ENCODE measurements around the gene KRTAP23-1.

Gene KRTAP23-1, protein sequence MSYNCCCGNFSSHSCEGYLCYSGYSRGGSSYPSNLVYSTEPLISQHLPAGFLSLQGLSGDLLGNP

DNA sequence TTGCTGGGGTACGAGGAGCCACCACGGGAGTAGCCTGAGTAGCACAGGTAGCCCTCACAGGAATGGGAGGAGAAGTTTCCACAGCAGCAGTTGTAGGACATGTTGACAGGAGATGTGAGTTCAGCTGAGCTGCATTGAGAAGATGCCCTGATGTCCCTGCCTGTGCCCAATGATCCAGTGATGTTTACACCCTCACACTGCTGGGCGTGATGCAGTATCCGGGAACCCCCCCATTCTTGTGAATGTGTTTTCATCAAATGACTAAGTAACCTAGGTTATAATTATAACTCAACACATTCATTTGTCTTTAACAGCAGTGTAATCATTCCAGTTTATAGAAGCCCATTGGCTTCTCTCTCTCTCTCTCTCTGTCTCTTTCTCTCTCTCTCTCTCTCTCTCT lies at the start of gene KRTAP23-1:
KRTAP23-1 (minus strand) TSS at position 101 of the 400 bp plus-strand sequence; CDS start at position 101, 0 bp downstream.
- DNase-seq (ENCODE audit: low read depth in 1 of 2, low spot score in 1 of 2): no peak

DNA sequence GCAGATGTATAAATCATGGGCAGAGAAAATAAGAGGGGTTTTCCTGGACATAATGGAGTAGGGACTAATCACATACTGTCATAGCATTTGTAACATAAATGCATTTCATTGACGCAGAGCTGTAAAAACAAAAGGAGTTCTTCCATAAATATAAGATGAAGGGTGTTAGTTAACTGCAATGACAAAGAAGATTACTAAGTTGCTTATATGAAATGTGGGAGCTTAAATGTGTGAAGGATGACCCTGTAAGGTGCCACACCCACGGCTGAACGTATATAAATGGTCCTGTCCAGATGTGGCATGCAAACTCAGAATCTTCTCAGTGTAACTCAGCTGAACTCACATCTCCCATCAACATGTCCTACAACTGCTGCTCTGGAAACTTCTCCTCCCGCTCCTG lies 47.3 kb upstream of the KRTAP23-1 start, which contains the start of gene KRTAP13-1:
KRTAP13-1 (plus strand) TSS at position 301 of the 400 bp plus-strand sequence; CDS start at position 357, 56 bp downstream.
- DNase-seq (ENCODE audit: low read depth in 1 of 2, low spot score in 1 of 2): no peak

DNA sequence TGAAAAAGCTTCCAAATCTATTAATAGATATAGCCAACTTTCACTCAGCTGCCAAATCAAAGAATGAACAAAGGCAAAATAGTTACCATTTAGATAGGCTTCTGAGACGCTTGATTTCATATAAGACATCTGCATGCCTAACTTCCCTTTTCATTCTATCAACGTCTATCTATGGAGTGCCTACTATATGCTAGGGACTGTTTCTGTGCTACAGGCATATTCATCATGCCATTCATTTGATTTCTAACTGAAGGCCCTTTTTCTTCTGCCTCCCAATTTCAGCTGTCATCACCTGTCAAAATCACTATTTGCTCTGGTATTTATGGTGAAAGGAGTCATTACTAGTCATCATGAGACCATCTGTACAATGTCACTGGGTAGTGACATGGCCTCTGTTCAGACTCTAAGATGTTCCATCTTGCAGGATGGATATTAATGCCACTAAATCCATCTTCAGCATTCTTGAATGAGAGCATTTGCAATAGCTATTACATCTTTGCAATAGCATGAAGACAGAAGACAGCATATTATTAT lies 43.2 kb upstream of the KRTAP23-1 start:
- no peak for DNase-seq (ENCODE audit: low read depth in 1 of 2, low spot score in 1 of 2)

DNA sequence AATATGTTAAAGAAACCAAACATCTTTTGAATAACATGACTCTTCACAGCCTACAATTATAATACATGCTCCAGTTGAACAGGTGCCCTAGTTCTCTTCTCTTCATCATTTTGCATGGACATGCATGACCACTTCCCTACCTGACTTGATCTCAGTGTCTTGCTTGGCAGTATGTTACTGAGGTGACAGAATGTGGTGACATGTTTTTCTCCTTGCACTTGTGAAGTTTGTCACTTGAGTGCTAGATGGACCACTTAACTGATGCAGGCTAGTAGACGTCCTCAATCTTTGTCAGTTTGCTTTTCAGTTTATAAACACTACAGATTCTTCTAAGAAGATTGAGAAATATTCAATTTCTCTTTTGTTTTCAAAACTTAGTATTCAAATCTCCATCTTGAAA lies 33.8 kb upstream of the KRTAP23-1 start:
- no peak for DNase-seq (ENCODE audit: low read depth in 1 of 2, low spot score in 1 of 2)

DNA sequence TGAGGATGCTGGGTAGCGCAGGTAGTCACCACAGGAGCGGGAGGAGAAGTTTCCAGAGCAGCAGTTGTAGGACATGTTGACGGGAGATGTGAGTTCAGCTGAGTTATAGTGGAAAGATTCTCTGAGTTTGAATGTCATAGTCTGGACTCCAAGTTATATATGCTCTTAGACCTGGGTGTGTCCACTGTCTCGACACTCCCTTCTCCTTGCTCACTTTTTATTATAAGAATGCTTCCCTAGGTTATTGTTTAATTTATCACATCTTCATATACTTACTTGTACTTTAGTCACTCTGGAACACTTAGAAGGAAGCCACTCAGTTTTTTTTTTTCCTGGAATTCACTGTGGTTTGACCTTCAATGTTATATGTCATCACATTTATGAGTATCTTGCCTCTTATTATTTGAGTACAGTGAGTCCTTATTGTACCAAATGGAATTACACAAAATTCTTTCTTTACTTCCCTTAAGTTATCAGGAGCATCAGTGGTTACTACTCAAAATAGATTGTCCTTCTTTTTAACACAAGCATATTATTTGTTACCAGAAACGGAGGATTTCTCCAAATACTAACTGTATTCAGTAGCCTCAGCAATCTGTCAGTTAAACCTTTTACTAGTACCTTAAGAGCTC lies 23.8 kb upstream of the KRTAP23-1 start, which contains the start of gene KRTAP13-2:
KRTAP13-2 (minus strand) TSS at position 133 of the 632 bp plus-strand sequence; CDS start at position 75, 58 bp downstream.
- no peak for DNase-seq (ENCODE audit: low read depth in 1 of 2, low spot score in 1 of 2)

DNA sequence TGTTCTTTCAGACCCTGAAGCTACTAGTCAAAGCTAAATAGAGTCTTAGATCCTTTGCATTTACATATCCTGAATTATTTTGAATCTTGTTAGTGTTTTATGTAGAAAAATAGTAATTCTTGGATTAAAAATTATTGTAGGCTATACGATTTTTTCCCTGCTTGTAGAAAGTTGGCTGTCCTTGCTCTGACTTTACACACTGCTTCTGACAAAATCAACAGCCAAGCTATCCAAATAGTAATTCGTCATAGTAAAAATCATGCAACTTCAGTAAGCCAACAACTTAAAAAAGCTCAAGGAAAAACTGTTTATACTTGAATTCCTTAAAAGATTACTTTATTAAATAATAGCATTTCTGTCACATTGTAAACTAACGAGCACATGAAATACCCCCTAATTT lies 7.5 kb upstream of the KRTAP23-1 start:
- no peak for DNase-seq (ENCODE audit: low read depth in 1 of 2, low spot score in 1 of 2)

DNA sequence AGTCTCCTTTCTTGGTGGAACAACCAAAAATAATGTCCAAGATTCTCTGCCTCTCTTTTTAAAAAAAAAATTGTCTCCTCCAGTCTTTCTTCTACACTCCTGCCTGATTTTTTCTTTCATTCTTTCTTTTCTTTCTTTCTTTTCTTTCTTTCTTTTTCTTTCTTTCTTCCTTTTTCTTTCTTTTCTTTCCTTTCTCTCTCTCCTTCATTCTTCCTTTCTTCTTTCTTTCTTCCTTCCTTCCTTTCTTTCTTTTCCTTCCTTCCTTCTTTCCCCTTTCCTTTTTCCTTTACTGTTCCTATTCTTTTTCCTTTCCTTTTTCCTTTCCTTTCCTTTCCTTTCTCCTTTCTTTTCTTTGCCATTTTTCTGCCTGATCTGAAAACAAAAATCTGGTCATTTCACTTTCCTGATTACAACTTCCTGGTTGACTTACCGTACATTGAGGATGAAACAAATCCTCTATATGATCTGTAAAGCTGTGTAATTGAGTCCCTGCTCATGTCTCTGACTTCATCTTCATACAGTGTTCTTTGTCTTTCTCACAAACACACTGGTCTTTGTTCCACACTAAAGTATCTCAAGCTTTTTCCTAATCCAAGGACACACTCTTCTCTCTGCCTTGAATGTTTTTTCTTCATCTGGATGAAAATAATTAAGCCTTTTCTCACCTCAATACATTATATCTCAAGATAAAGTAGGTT lies 6.1 kb upstream of the KRTAP23-1 start:
- DNase-seq (ENCODE audit: low read depth in 1 of 2, low spot score in 1 of 2): no peak

DNA sequence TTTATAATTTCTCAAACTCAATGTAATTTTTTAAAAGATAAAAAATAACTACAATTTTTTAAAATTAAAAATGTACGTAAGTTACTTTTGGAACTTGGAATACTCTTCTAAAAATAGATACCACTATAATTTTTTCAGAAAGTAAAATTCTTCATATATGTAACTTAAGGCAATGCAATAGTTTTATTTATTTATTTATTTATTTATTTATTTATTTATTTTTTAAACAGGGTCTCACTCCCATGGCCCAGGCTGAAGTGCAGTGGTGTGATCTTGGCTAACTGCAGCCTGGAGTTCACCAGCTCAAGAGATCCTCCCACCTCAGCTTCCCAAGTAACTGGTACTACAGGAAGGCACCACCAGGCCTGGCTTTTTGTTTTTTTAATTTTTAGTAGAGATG lies 3.1 kb upstream of the KRTAP23-1 start:
- DNase-seq (ENCODE audit: low read depth in 1 of 2, low spot score in 1 of 2): no peak

DNA sequence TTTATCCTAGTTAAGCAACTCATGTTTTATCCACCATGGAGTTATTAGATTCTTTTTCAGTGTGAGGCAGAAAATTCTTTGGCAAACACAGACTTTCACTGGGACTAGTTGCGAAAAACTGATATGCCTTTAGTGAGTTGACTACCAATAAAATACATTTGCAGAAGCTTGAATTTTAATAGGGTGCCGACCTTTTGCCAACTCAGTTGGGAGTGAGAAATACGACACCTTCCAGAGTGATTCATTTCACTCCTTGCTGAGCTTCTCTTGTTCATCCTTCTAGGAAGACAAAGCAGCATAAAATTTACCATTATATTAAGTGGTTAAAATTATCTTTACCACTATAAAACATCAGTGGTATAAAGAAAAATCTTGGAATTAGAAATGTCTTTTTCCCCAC lies 1.2 kb upstream of the KRTAP23-1 start:
- DNase-seq (ENCODE audit: low read depth in 1 of 2, low spot score in 1 of 2): no peak

DNA sequence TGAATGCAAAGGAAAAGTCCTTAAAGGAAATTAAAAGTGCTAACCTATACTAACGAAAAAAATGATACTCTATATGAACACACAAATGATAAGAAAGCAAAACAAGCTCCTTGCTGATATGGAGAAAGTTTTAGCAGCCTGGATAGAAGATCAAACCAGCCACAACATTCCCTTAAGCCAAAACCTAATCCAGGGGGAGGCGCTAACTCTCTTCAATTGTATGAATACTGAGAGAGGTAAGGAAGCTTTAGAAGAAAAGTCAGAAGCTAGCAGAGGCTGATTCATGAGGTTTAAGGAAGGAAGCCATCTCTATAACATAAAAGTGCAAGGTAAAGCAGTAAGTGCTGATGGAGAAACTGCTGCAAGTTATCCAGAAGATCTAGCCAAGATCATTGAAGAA lies 3.4 kb downstream of the KRTAP23-1 start:
- no peak for DNase-seq (ENCODE audit: low read depth in 1 of 2, low spot score in 1 of 2)

DNA sequence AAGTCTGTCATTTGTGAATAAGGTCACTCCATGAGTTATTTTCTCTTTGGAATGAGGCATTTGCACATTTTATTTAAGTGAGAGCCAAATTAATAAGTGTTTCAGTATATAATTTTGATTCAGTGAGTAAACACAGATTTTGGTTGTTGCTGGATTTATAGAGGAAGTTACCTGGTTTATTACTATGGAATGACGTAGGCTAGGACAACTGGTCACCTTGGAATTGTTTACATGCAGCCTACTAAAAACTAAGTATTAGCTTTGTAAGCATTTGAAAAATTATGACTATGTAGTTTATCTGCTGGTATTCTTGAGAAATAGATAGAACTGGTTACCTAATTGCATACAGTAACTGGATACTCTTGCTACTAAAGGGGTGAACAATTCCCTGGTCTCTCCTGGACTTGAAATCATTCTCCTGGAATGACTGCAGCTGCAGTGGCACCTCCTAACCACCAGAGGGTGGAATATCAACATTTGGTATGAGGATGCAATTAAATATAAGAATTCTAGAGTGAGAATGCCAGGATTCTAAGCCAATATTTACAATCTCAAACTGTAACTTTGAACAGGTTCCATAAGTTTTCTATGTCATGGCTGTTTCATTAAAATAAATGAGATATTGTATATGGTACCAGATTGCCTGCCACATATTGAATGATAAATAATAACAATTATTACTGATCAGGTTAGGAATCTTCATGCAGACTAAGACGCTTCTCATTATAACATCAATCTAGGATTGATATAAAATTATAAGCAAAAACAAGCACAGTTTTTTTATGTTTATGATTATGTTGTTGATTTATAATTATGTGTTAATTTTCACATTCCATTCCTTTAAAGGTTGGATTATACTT lies 7.5 kb downstream of the KRTAP23-1 start:
- DNase-seq (ENCODE audit: low read depth in 1 of 2, low spot score in 1 of 2): no peak

DNA sequence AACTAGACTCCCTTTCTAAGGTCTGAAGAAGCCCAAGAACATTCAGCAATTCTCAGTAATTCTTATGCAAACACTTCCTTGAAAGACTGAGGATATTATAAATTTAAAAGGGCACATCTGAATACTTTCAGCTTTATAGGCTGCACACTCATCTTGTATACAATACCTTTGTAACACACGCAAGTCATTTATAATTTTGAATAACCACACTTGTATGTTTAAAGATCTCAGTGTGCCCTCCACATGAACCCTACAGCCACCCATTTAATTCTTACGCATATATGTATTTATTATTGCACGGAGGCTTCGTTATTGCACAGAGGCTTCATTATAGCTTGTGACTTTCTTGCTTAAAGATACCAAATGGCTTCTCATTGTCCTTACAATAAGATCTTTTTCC lies 9.7 kb downstream of the KRTAP23-1 start:
- no peak for DNase-seq (ENCODE audit: low read depth in 1 of 2, low spot score in 1 of 2)

DNA sequence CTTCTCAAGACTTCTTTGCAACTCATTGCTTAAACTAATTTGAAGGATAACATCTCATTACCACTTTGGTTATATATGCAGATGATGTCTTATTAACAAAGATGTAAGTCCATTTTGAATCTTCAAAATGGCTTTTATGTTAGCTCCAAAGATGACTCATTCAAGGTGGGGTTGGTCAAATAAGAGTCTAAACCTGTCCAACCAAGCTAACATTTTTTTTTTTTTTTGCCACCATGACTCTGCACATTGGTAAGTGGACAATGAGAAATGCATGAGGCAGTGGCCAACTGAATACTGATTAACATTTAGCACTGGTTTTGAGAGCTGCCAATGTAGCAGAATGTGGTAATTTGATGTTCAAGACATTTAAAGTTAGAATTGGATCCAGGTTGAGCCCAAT lies 10.6 kb downstream of the KRTAP23-1 start:
- no peak for DNase-seq (ENCODE audit: low read depth in 1 of 2, low spot score in 1 of 2)

DNA sequence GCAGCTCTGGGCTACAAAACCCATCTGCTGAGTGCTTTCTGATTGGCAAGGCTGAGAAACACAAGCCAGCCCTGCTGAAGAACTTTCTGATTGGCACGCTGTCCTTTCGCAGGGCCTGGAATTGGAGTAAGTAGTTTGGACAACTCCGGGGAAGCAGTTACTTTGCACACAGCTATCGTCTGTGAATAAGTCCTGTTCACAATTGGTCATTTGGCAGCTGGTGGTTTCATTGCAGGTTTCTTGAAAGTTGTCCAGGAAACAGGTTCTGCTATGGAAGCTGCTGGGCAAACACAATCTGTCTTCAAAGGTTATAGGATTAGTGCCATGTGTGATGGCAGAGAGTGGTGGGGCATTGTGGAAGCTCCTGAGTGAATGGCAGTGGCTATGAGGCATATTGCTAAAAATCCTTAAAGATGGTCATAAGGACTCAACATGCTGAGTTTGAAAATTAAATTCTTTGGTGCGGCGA lies 11.1 kb downstream of the KRTAP23-1 start, which contains the start of gene KRTAP27-1:
KRTAP27-1 (minus strand) TSS at position 419 of the 469 bp plus-strand sequence; CDS start at position 393, 26 bp downstream.
- no peak for DNase-seq (ENCODE audit: low read depth in 1 of 2, low spot score in 1 of 2)

DNA sequence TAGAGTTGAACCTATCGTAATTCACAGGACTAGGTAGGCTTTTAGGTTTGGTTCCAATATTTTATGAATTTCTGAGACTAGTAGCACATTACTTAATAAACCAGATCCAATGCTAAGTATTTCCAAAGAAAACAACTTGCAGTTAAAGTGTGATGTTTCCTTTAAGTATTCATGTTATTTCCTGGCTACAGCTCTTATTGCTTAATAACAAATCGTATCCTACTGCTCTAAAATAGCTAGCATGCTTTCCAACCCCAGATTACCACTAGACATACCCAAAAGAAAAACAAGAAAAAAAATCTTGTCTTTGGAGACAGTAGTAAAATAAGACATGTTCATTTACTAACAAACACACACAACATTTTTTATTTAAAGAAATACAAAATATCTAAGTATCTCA lies 11.8 kb downstream of the KRTAP23-1 start:
- DNase-seq (ENCODE audit: low read depth in 1 of 2, low spot score in 1 of 2): no peak

DNA sequence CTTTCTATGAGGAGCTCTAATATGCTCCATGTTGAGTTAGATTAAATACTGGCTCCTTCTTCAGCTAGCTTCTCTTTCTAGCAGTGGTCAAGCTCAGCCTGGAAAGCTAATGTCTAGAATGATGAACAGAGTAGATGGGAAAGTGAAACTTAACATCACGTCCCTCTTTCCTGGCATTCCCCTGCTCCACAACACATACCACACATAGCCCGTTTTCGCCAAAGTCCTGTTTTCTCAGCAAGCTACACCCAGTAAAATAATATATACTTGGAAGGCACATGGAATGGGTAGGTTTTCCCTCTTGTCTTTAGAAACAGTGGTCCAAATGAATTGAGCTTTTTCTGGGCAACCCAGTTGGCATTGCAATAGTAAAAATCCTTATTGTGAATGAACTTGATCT lies 14.7 kb downstream of the KRTAP23-1 start:
- DNase-seq (ENCODE audit: low read depth in 1 of 2, low spot score in 1 of 2): no peak

DNA sequence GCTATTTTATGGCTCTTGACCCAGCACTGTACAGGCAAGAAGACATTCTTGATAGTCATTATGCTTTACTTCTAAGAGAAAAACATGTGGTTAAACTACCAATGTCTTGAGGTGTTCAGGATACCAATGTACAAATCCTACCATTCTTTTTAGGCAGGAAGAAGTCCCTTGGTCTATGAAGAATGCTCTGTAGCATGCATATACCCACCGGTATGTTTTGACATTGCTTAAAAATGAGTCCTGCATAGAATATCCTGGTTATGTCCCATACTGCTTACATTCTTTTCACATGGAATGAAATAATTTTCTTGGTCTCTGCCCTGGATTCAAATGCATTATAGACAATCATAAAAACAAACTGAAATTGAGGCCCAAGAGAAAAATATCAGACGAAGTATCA lies 15.7 kb downstream of the KRTAP23-1 start:
- DNase-seq (ENCODE audit: low read depth in 1 of 2, low spot score in 1 of 2): no peak

DNA sequence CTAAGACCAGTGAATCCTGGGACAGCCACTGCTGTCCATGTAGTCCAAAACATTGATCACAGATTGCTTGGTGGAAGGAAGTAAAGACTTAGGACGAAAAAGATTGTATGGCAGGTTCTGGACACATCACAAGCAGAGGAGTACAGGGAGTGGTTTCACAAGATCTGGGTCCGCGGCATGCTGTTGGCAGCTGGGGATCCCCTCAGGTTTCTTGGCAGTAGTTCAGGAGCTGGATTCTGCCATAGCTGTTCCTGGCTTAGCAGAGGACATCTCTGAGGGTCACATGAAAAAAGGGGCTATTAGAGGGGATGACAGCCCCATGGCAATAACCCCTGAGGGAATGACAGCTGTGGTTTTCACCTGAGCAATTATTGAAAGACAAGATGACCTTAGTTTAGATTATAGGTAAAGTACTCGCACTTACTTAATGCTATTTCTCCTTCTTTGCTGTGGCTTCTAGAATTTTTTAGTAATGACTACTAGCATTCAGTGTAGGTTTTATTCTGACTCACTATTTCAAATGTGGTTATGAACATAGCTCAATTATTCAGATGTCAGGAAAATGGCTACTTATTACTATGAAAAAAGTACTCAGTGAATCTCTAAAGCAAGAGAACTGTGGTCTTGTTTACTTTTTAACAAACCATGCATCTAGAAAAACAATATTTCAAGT lies 19.1 kb downstream of the KRTAP23-1 start:
- DNase-seq (ENCODE audit: low read depth in 1 of 2, low spot score in 1 of 2): no peak

DNA sequence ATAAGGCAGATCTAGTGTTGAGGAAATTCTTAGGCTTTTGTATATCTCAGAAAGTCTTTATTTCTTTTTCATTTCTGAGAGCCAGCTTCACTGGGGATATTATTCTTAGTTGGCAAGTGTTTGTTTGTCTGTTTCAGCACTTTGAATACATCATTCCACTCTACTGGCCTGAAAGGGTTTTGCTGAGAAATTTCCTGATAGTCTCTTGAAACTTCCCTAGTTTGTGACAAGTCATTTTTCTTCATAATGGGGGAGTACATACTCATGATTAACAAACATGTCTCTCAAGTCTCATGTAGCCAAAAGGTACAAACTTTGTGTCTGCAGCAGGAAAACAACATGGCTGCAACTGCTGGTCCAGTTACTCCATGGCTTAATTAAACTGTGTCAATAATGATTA lies 22.0 kb downstream of the KRTAP23-1 start:
- DNase-seq (ENCODE audit: low read depth in 1 of 2, low spot score in 1 of 2): no peak

DNA sequence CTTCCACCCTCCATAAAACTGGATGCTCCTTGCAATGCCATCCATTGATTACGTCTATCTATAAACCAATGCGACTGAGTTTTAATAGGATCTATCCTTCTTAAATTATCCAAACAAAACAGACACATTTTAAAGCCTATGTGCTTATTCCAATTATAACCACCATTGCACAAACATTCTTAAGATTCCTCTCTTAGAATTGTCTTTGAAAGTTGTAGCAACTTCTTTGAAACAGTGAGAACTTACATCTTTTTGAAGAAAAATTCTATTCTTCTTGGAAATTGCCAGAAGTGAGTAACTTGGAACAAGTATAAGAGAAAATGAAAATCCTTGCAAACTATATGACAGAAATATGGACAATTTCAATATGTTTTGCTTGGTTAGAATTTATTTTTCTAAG lies 28.2 kb downstream of the KRTAP23-1 start, which contains the start of gene KRTAP26-1:
KRTAP26-1 (minus strand) TSS at position 101 of the 400 bp plus-strand sequence. CDS start 280 bp downstream, outside the sequence.
- DNase-seq (ENCODE audit: low read depth in 1 of 2, low spot score in 1 of 2): no peak

Data from activated T-helper 1 cell treated with anti-CD3 and anti-CD28 coated beads, Interleukin-2, amount 50 U/mL, for 16 hours (primary cell).